Inferior parietal cortex (tissue), 1 donor: Measurements from ENCODE around the gene AMOTL1.
"Not testable (repeated sequence)": the region's sequence is repeated elsewhere in the genome, so short reads cannot be mapped to it uniquely, and the experiment has no call there.

ENCODE experiments used
- DNase-seq: peaks from one replicate; pipeline ENCODE4 v3.0.0-alpha.2; 2016; ENCODE audit errors: extremely low spot score

AMOTL1 gene

GRCh38 chr11:94793822-94794221 is 25.7 kb downstream of the AMOTL1 start:
- DNase-seq = no peak

GRCh38 chr11:94794287-94795168 is 26.4 kb downstream of the AMOTL1 start:
- DNase-seq = no peak

- DNase-seq = no peak
These were observed 27.5 kb downstream of the AMOTL1 start for GRCh38 chr11:94795476-94796189.

- no peak for DNase-seq
These were observed 28.0 kb downstream of the AMOTL1 start for GRCh38 chr11:94796190-94796580.

GRCh38 chr11:94796863-94797262 is 28.7 kb downstream of the AMOTL1 start:
- DNase-seq = no peak

GRCh38 chr11:94799726-94800125 is 31.6 kb downstream of the AMOTL1 start:
- DNase-seq = no peak

GRCh38 chr11:94800414-94800813 is 32.3 kb downstream of the AMOTL1 start:
- DNase-seq = no peak

GRCh38 chr11:94801866-94802460 is 33.8 kb downstream of the AMOTL1 start:
- DNase-seq = no peak

GRCh38 chr11:94802501-94802900 is 34.3 kb downstream of the AMOTL1 start:
- no peak for DNase-seq

GRCh38 chr11:94803491-94803890 is 35.3 kb downstream of the AMOTL1 start:
- no peak for DNase-seq

GRCh38 chr11:94804874-94805273 is 36.7 kb downstream of the AMOTL1 start:
- DNase-seq = no peak

- DNase-seq = no peak
These were observed 37.9 kb downstream of the AMOTL1 start for GRCh38 chr11:94806014-94806413.

GRCh38 chr11:94806419-94806818 is 38.3 kb downstream of the AMOTL1 start:
- no peak for DNase-seq

GRCh38 chr11:94809251-94809650 is 41.1 kb downstream of the AMOTL1 start:
- no peak for DNase-seq

- not testable (repeated sequence) for DNase-seq
These were observed 44.9 kb downstream of the AMOTL1 start for GRCh38 chr11:94812724-94813720.

- DNase-seq = no peak
These were observed 46.3 kb downstream of the AMOTL1 start for GRCh38 chr11:94814272-94814976.

- DNase-seq = no peak
These were observed 47.7 kb downstream of the AMOTL1 start for GRCh38 chr11:94815705-94816344.

- no peak for DNase-seq
These were observed 52.3 kb downstream of the AMOTL1 start for GRCh38 chr11:94820480-94820879.

- DNase-seq = no peak
These were observed 53.3 kb downstream of the AMOTL1 start for GRCh38 chr11:94821439-94821838.

- no peak for DNase-seq
These were observed 53.9 kb downstream of the AMOTL1 start for GRCh38 chr11:94822080-94822479.
